HEK293 (cell line): Measurements from ENCODE around the gene MFSD6L.

Experiments
- CTCF ChIP-seq: fragments of 450-650 bp; formaldehyde crosslinking; IDR thresholded peaks from 2 replicates; pipeline ENCODE4 v1.5.1; 2016; ENCODE audit warnings: missing biosample characterization, missing genetic modification characterization
- KLF1 ChIP-seq: fragments of 450-650 bp; formaldehyde crosslinking; IDR thresholded peaks from 2 replicates; pipeline ENCODE4 v1.5.1; 2016; ENCODE audit warnings: missing biosample characterization, missing genetic modification characterization
- KLF9 ChIP-seq: fragments of 450-650 bp; formaldehyde crosslinking; IDR thresholded peaks from 2 replicates; pipeline ENCODE4 v1.5.1; 2016; ENCODE audit warnings: missing biosample characterization, missing genetic modification characterization, low read depth
- ZBTB21 ChIP-seq: fragments of 450-650 bp; formaldehyde crosslinking; IDR thresholded peaks from 2 replicates; pipeline ENCODE4 v1.5.1; 2017; ENCODE audit warnings: missing biosample characterization, missing genetic modification characterization
- ZNF391 ChIP-seq: fragments of 450-650 bp; formaldehyde crosslinking; IDR thresholded peaks from 2 replicates; pipeline ENCODE4 v1.5.1; 2016; ENCODE audit warnings: low read depth, missing biosample characterization, missing genetic modification characterization, borderline replicate concordance
- ZNF449 ChIP-seq: fragments of 450-650 bp; formaldehyde crosslinking; IDR thresholded peaks from 2 replicates; pipeline ENCODE4 v1.5.1; 2017; ENCODE audit warnings: missing biosample characterization, mild to moderate bottlenecking, missing genetic modification characterization, moderate library complexity
- ZNF518A ChIP-seq: fragments of 450-650 bp; formaldehyde crosslinking; conservative IDR thresholded peaks from 2 replicates; pipeline ENCODE4 v1.5.1; 2016; ENCODE audit warnings: low read depth, missing biosample characterization, missing genetic modification characterization
- ZNF530 ChIP-seq: fragments of 450-650 bp; formaldehyde crosslinking; IDR thresholded peaks from 2 replicates; pipeline ENCODE4 v1.5.1; 2016; ENCODE audit warnings: low read depth, missing biosample characterization, missing genetic modification characterization
- ZNF558 ChIP-seq: fragments of 450-650 bp; formaldehyde crosslinking; IDR thresholded peaks from 2 replicates; pipeline ENCODE4 v1.5.1; 2016; ENCODE audit warnings: missing biosample characterization, missing genetic modification characterization

GRCh38 chr17:8757189-8757588 lies 42.0 kb downstream of the MFSD6L start:
- no peak for TF ChIP-seq ZNF449
- TF ChIP-seq KLF9 (tag by site-specific recombination) = no peak
- TF ChIP-seq CTCF (tag by site-specific recombination) = no peak
- no peak for TF ChIP-seq KLF1 (tag by site-specific recombination)
- no peak for TF ChIP-seq ZNF558 (tag by site-specific recombination)
- no peak for TF ChIP-seq ZNF518A (tag by site-specific recombination)
- TF ChIP-seq ZNF530 (tag by site-specific recombination) = no peak
- no peak for TF ChIP-seq ZBTB21
- no peak for TF ChIP-seq ZNF391 (tag by site-specific recombination)
